Choroid plexus epithelial cell (primary cell): ENCODE measurements around the gene TACR1.
"Not testable (repeated sequence)": the region's sequence is repeated elsewhere in the genome, so short reads cannot be mapped to it uniquely, and the experiment has no call there.

Source experiments
- DNase-seq: peaks from one replicate; pipeline ENCODE4 v3.0.0-alpha.2; 2010; ENCODE audit warnings: low read depth
- H3K4me3 ChIP-seq: 2 replicates; pipeline ENCODE4 v1.5.1; 2011; ENCODE audit warnings: low read depth, mild to moderate bottlenecking, control low read depth, low read length, moderate library complexity
- TF ChIP-seq, protein P1 (sequence below): conservative IDR thresholded peaks from 2 replicates; pipeline ENCODE4 v1.5.1; 2011; ENCODE audit warnings: low read depth, mild to moderate bottlenecking, control low read depth, inconsistent platforms, low read length, moderate library complexity

Gene TACR1

DNA sequence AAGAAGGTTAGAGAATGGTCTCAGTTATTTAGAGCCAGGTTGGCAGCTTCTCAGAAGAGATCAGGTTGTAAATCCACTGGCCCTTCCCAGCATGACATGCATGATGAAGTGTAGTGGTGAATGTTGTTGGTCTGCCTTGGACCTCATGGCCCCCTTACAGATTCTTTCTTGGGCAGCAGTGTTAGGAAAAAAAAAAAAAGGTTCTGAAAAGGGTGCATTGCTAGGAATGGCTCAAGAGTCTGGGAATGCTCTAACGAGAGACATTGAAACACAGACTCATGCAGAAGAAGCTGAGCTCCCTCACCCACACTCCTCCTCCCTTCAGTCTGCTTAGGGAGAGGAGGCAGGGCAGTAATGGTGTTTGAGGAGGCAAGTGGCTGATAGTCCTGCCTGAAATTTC, 135.4 kb downstream of the TACR1 start:
- H3K4me3 ChIP-seq = no peak overlapping the region
- TF ChIP-seq, protein P1, sequence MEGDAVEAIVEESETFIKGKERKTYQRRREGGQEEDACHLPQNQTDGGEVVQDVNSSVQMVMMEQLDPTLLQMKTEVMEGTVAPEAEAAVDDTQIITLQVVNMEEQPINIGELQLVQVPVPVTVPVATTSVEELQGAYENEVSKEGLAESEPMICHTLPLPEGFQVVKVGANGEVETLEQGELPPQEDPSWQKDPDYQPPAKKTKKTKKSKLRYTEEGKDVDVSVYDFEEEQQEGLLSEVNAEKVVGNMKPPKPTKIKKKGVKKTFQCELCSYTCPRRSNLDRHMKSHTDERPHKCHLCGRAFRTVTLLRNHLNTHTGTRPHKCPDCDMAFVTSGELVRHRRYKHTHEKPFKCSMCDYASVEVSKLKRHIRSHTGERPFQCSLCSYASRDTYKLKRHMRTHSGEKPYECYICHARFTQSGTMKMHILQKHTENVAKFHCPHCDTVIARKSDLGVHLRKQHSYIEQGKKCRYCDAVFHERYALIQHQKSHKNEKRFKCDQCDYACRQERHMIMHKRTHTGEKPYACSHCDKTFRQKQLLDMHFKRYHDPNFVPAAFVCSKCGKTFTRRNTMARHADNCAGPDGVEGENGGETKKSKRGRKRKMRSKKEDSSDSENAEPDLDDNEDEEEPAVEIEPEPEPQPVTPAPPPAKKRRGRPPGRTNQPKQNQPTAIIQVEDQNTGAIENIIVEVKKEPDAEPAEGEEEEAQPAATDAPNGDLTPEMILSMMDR = no peak
- no peak for DNase-seq

GRCh38 chr2:75058427-75058826, 140.9 kb downstream of the TACR1 start:
- H3K4me3 ChIP-seq = no peak overlapping the region
- TF ChIP-seq, protein P1 = no peak
- DNase-seq = no peak

DNA sequence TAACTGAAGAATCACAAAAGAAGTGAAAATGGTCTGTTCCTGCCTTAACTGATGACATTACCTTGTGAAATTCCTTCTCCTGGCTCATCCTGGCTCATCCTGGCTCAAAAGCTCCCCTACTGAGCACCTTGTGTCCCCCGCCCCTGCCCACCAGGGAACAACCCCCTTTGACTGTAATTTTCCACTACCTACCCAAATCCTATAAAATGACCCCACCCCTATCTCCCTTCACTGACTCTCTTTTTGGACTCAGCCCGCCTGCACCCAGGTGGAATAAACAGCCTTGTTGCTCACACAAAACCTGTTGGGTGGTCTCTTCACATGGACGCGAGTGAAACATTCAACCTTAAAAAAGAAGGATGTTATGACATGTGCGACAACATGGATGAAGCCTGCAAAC, 142.2 kb downstream of the TACR1 start:
- H3K4me3 ChIP-seq, DNase-seq: not testable (repeated sequence)

DNA sequence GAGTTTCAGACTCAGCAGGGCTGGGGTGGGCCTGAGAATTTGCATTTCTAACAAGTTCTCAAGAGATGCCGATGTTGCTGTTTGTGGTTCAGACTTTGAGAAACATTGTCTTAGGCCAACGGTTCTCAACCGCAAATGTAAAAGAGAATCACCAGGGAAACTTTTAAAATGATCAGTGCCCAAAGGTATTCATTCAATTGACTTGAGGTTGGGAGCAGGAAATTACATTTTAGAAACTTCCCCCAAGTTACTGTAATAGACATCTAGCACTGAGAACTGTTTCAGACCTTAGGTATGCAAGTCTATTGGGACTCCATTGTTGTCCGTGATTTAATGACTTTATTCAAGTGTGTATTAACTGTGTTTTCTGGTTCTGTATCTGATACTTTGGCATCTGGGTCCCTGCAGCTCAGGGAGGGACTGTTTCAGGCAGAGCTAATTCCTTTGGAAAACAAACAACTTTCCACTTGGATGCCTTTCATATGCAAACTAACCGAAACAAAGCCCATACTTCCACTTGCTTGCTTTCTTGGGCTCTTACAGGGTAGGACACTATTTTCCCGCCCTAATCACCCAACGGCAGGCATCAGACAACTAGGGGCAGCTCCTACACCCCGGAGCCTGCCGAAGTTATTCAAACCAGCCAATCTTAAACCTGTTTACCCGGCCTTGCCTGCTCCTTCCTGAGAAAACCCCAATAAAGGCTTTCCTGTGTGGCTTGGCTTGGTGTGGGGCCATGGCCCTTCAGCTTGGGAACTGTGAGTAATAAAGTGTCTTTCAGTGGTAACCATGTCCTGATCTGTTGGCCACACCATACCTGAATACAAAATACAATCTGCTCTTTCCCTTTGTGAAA, 143.3 kb downstream of the TACR1 start:
- peak; percentile 7 for DNase-seq
- TF ChIP-seq, protein P1 = no peak
- no peak overlapping the region for H3K4me3 ChIP-seq

DNA sequence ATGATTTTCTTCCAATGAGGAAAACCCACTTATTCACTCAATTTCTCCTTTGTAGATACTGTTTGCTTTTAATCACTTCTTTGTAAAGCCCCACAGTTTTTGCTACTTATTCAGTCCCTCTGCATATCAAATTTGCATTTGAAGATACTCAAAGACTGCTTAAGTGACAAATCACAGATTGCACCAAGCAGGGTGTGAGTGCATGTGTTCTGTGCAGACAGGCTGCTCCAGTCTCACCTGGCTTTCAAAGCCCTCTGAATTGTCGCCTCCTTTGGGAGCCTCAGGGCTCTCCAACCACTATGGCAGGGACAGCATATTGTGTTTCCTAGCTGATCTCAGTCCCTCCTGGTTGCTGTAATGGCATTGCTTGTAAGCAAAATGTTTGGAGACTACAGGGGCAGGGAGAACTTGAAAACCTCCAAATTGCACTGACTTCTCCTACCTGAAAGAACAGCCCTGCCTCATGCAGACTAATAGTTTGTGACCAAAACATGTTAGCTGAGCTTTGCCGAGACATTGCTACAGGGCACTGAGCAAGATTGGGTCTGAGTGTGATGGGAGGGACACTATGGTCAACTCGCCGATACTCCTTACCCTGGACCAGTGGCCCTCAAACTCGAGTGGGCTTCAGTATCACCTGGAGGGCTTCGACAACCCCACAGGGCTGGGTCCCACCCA, 144.0 kb downstream of the TACR1 start:
- H3K4me3 ChIP-seq = no peak overlapping the region
- TF ChIP-seq, protein P1 = no peak
- DNase-seq = no peak

- no peak overlapping the region for H3K4me3 ChIP-seq
- no peak for DNase-seq
- TF ChIP-seq, protein P1 = no peak
These were observed 145.0 kb downstream of the TACR1 start for GRCh38 chr2:75054296-75054695.

- H3K4me3 ChIP-seq = no peak overlapping the region
- DNase-seq = peak; percentile 47
- TF ChIP-seq, protein P1 = peak; percentile 79
These were observed 145.7 kb downstream of the TACR1 start for GRCh38 chr2:75053484-75054112.
